HG02571 (cell line): Measurements from ENCODE around the gene PREP.

Experiments used
- ATAC-seq: cut with Tn5 transposase; IDR thresholded peaks from one replicate; pipeline ENCODE4 v1.9.1; 2021; ENCODE audit warnings: mild to moderate bottlenecking, moderate library complexity; ENCODE audit not compliant: unreplicated experiment

PREP gene

DNA sequence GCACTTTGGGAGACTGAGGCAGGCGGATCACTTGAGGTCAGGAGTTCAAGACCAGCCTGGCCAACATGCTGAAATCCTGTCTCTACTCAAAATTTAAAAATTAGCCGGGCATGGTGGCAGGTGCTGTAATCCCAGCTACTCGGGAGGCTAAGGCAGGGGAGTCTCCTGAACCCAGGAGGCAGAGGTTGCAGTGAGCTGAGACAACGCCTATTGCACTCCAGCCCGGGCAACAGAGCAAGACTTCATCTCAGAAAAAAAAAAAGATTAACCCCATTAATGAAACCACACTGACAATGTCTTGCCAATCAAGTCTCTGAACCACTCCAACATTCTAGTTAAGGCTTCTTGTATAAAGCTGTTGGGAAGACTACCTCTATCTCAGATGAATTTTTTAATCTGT lies 4.0 kb downstream of the PREP start:
- ATAC-seq = no peak

DNA sequence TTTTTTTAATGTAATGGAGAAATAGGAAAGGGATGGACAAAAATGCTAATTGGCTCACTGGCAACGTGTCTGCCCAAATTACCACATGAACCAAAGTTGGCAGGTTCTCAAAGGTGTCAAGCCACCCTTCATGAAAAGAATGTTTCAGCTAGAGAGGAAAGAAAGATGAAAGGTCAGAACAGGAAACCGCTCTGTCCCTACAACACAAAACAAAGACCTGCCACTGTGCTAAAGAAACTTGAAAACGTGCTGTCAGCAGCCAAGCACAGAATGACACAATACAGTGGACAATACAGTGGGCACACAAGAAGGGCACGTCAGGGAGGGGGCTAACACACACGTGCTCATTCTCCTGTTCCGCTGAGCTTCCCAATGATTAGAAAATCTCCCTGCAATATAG lies 4.9 kb downstream of the PREP start:
- no peak for ATAC-seq

DNA sequence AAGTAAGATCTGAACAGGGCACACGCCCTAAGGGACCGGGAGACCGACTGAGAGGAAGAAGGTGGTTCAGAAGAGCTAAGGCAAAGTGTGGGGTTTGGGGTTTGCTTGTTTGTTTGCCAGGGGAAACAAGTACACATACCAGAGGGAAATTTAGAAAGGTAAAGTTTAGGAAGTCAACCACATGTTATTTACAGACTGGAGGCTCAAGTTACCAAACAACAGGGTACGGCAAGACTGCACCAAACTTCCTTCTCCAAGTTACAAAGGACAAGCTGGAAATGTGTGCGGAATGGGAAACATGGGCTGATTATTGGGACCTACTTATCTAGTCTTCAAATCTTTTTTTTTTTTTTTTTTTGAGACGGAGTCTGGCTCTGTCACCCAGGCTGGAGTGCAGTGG lies 11.2 kb downstream of the PREP start:
- no peak for ATAC-seq

DNA sequence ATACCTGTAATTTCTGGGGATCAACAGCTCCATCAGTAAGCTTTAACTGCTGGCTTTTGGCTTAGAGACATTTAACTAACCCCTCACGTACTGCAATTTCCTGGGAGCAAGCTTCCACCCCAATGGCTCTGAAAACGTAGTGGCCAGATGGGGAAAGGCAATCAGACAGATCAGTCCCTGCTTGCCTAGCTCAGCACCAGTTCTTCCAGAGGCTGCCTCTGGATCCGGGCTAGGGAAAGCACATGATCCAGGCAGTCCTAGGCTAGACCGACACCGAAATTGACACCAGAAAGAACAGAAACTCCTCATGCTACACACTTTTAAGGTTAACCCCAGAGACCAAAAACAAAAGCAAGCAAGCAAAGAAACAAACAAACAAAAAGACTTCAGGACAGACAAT lies 13.3 kb downstream of the PREP start:
- no peak for ATAC-seq

DNA sequence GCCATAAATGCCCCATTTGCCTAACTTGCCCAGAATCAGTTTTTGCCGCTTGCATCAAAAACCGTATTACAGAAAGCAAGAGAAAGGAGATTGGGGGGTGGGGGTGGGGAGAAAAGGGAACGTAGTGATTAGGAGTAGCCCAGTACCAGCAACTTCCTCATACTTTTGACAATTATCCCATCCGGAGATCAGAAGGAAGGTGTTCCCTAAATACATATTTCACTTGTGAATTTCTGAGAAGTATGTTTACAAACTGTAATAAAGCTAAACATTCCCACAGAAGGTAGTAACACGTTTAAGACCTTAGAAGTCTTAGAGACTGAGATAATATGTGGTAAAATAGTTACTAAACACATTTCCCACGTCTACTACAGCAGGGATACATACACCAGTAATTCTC lies 14.5 kb downstream of the PREP start:
- no peak for ATAC-seq

DNA sequence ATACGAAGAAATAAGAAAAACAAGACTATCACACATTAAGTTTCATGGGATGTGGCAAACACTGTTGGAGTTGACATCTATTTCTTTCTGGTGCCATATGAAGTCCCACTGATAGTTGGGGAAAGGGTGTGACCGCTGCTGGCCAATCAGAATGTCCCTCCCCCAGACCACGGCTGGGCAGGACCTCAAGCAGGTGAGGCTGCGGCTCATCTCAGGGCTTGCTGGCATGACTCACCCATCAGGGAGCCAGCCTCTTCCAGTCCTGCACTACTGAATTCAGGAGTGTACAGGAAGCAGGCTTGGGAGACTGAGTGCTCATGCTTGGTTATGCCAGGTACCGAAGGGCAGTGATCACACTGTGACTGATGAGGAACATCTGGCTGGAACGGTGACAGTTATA lies 18.9 kb downstream of the PREP start:
- ATAC-seq = no peak

DNA sequence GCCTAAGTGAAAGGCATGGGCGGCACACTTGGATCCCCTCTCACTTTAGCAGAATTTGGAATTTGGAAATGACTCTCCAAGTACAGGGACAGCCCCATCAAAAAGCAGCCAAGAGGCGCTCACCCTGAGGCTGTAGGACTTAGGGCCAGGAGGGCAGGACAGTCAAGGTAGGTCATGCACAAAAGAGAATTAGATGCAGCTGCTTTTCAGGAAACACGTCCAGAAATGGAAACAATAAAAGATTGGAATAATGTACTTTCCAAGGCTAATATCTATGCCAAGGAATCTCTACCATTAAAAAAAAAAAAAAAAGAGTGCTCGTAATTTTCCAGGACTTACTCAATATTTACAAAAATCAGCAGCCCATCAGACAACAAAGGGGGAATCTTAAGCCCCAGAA lies 19.9 kb downstream of the PREP start:
- ATAC-seq = no peak

DNA sequence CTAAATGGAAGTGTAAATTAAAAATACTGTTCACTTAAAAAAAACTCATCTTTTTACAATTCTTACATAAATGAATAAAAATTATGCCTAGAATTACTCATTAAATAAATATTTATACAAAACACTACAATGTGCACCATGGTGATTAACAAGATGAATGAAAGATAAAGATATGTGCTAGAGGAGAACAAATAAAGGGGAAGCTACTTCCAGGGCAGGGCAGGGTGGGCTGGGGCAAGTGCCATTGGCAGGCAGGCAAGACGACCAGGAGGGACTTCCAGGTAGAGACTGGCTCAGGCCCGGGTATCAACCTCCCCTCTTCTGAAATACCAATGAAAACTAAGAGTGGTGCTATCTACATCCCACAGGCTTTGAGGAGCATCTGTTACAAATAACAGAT lies 20.4 kb downstream of the PREP start:
- ATAC-seq = no peak

DNA sequence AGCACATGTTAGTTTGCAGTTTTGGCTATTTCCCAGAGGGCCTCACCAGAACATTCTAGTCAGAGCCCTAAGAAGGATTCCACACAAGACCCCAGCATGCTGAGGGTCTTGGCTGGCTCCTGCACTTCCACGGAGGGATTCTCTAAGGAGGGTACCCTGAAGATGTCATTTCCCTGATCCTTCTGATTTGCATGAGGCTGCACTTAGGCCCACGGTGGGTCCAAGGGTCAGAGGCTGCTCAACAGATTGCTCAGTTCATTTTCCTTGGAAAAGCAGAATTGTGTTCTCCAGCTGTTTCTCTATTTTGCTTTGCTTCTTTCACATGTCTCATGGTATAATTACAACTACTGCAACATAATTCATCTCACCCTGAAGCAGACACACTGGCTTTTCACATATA lies 22.2 kb downstream of the PREP start:
- ATAC-seq = no peak

DNA sequence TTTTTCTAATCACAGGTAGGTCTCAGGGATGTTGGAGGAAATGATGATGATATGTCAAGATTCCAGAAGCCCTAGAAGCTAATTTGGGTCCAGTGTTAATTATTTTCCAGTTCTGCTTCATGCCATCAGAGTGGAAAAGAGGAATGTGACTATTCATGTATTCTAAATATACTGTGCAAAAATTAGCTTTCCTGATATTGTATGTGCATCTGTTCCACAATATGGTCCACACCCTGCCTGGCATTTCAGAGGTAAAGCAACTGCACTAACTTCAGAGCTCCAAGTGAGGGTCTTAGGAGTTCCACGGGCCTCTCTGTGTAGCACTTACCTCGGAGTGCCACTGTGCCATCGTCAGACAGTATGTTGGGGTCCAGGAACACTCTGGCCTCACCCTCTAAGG lies 27.1 kb downstream of the PREP start:
- ATAC-seq = no peak

DNA sequence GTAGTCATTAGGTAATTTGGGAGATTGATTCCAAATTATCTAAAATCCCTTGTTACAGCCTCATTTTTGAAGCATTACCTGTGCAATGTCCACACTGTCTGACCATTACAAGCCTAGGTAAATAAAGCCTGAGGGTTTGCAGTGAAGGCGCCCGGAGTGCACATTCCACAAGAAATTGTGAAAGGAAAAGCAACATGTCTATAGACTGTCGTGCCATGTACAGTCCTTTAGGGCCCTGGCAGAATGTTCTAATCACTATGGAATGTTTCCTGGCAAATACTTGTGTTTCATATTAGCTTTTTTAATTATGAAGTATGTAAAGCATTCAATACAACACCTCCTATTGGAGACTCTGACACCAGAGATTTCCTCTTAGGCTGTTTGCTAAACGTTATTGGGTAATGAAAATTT lies 28.9 kb downstream of the PREP start:
- ATAC-seq = no peak

DNA sequence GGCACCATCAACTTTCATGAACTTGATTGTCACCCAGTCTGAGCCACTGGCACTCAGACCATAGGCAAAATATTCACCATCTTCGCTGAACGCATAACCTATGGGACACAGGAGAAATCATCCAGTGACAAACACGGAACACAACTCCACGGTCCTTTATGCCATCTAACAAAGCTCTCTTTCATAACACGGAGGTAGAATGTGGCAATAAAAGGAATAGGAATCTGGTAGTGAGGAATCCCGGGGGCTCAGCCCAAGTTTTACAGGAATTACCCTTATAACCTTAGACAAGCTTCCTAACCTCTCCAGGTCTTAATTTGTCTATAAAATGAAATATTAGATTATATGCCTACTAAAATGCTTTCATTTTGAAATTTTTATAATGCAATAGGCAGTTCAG lies 29.4 kb downstream of the PREP start:
- ATAC-seq = no peak

DNA sequence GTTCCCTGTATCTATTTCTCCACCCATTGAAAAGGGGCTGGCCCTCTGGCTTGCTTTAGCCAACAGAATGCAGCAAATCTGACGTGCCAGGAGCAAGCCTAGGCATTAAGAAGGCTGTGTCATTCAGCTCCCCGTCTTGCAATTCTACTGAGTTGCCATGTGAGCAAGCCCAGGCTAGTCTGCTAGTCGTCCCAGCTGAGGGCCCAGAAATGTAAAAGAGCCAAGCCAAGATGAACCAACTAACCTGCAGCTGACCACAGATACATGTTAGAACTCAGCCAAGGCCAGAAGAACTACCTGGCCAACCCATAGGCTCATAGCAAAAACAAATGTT lies 30.1 kb downstream of the PREP start:
- ATAC-seq = no peak

DNA sequence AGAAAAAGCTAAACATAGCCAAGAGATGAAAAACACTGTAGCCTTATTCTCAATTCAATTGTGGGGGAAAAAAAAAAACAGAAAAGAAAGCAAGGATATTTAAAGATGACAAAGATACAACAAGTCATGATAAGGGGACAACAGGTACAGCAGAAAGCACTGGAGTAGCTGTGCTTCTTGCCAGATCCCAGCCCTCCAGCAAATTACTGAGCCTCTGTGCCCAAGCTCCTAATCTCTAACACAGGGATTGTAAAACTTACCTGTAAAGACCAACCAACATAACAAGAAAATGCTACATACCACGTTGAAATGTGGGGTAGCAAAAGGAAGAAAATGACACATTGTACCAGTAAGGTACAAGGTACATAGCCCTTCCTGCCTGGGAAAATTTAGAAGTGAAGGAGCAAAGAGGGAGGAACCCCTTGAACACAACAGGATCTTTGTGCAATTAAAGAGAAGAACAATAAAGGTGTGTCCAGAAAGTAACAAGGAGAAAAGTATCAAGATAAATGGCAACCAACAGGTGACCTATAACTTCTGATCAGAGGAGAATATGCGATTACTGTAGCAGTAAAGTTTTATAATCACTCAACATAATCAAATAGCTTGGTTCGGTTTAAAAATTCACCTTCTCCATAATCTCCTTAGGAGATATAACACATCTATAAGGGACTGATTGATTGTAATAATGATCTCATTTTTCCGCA lies 30.6 kb downstream of the PREP start:
- no peak for ATAC-seq

DNA sequence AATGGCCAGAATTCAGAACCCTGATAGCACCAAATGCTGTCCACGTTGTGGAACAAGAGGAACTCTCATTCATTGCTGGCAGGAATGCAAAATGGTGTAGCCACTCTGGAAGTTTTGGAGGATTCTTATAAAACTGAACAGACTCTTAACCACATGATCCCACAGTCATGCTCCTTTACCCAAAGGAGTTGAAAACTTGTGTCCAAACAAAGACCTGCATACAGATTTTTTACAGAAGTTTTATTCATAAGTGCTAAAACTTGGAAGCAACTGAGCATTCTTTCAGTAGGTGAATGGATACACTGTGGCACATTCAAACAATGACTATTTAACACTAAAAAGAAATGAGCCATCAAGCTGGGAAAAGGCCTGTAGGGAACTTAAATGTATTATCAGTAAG lies 32.5 kb downstream of the PREP start:
- no peak for ATAC-seq

DNA sequence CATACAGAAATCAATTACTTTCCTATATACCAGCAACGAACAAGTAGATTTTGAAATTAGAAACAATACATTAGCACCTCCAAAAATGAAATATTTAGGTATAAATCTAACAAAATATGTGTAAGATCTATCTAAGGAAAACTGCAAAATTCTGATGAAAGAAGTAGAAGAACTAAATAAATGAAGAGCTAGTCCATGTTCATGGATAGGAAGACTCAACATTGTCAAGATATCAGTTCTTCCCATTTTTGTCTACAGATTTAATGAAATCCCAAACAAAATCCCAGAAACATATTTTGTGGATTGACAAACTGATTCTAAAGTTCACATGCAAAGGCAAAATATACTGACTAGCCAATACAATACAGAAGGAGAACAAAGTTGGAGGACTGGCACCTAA lies 33.7 kb downstream of the PREP start:
- ATAC-seq = no peak

DNA sequence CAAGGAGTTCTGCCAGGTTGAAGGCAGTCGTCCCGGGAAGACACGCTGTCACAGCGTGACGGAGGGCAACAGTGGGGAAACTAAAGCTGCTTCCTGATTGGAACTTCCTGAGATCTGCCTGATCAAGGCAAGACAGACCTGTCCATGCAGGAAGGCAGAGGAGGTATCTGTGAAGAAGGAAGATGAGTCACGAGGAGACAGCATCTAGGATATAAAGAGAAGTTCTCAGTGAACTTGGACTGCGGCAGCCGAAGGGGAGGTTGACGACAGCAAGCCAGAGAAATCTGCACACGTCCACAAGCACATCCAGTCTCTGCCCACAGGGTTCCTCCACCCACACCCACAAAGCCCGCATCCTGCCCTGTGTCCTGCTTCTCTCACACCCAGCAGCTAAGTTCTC lies 38.6 kb downstream of the PREP start:
- no peak for ATAC-seq

DNA sequence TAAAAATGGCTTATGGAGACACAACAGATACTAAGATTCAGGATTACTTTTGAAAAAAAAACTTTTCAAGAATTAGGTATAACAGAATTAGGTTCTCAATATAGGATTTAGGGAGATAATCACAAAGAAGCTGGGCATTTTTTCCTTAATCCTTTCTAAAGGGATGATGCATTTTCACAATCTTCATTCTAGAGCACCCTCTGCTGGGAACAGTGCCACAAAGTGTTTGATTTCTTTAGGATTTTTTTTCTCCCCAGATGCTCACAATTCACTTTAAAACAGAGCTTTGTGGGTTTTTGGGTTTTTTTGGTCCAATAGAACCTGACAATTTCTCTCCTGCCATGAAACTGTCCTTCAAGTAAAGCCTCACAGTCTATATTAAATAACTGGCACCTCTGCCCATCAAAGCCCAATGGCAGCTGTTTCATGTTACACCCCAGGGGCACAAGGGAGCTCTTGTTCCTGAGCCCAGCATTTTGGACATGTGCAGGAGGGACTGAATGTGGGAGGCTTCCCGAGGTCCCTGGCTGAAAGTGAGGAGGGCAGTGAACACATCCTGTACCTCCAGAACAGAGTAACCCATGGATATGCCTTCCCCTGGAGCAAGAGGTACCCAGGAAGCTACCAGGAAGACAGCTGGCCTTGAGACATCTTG lies 39.7 kb downstream of the PREP start:
- no peak for ATAC-seq

DNA sequence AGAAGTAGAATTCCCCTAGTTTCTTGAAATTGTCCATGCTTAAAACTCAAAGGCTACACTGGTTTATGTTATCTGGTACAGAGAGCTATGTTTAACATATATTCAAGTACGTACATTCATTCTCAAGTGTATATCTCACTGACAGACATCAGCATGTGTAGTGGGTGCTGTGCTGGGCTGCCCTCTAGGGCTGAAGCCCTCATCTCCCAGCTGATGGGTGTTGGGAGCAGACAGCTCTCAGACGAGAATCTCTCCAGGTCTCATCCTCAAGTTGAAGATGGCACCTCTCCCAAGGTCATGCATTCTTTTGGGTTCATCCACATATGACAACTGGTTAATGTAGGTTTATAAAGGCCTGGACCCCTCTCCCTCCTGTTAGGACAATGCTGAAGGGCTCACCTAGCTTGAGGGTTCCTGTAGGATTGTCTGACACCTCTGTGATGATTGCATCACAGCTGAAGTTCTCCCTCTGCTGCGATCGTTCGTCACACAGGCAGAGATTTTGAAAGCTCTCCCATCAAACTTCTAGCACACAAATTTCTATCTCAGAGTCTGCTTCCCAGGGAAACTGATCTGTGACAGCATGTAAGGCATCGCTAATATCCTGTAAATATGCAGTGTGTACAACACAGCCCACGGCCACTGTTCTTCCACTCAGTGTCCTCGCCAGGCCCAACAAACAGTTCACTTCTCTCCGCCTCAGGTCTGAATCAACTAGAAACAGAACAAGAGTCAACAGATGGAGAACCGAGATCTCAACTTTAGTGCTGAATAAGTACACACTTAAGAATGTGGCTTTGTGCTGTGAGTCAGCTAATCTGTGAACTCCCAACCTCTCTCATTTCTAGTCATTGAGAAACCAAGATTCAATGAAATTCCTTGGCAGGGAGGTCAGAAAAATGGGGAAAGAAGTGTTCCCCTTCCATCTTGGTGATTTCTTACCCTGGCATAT lies 43.2 kb downstream of the PREP start:
- ATAC-seq = no peak

DNA sequence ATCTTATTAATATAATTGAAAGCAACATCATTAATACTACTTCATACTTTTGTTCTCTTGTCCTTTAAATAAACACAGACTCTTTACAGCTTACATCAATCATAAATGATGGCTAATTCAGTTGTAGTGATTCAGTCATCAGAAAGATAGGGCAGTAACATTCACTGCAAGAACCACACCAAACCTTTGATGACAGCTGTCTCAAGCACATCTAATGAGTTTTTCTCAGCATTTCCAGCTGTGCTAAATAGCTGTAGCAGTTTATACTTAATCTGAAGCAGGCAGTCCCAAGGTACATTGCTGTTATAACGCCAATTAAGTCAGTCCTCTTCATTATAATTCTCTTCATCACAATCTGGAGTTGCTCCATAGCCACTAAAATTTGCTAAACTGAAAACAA lies 45.7 kb downstream of the PREP start:
- ATAC-seq = no peak

DNA sequence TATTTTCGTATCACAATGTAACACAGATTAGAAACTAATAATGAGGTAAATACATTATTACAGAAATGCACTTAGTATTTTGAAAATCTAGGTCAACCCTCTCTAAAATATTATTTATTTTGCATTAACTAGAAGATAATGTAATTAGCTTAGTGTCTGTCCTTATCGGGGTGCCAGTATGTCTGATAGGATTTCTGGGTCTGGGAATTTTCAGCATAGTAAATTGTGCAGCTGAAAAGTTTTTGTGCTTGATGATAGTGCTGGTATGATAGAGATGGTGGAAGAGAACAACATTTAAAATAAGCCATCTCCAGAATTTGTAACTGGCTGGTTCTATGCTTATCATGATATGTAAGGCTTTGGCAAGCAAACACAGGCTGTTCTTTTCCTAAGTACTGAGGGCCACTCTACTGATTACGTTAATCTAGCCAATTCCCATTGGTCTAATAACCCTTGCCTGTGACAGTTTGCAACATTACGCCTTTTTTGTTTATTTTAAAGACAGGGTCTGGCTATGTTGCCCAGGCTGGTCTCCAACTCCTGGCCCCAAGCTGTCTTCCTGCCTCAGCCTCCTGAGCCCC lies 50.8 kb downstream of the PREP start:
- ATAC-seq = no peak

DNA sequence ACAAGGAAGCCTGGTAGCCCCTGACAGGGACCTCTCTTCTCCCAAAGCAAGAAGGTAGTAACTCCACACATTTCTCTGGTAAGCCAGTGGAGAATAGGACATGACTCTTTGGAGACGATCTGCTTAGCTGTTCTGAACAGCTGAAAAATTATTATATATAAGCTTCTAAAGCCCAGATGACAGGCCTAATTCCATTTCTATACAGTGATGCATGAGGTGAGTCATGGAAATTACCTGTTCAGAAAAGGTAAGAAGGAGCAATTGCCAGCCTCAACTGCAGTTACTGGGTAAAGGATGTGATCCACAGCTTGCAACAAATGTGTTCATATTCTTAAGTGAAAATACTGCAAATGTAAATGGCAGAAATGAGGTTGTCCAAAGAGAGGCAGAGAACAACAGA lies 54.0 kb downstream of the PREP start:
- ATAC-seq = no peak
